Stimulated activated CD8-positive, alpha-beta memory T cell treated with anti-CD3 and anti-CD28 coated beads, Interleukin-4, amount 100 ng/mL, for 1 hour (primary cell): ENCODE data around the gene SLC25A53.
"Not testable (repeated sequence)": the region's sequence is repeated elsewhere in the genome, so short reads cannot be mapped to it uniquely, and the experiment has no call there.

Source experiments
- DNase-seq, 2 donors: peaks; one replicate each; pipeline ENCODE4 v3.0.0-alpha.2; 2020; ENCODE audit warnings: low read depth in 2 of 2, low spot score in 1 of 2

The SLC25A53 gene

GRCh38 chrX:104075778-104076445 is 80.9 kb downstream of the SLC25A53 start, which contains the start of gene TMSB15C:
TMSB15C (minus strand) TSS chrX:104076236.
- DNase-seq, result not testable (repeated sequence)

GRCh38 chrX:104062636-104063035 is 94.2 kb downstream of the SLC25A53 start:
- DNase-seq, result not testable (repeated sequence)

GRCh38 chrX:104054956-104055355 is 101.9 kb downstream of the SLC25A53 start:
- DNase-seq, result not testable (repeated sequence)
